HEK293T (cell line): Measurements from ENCODE around the gene LIX1.

ENCODE experiments used
- CTCF ChIA-PET: fragments of 350-600 bp; formaldehyde crosslinking; extraction: SDS; loops from one replicate; lab custom pipeline; 2021; ENCODE audit warnings: antibody characterized with exemption, inconsistent platforms; lab: Yijun Ruan, JAX
- POLR2A ChIA-PET: fragments of 350-600 bp; formaldehyde crosslinking; extraction: SDS; loops from one replicate; lab custom pipeline; 2020; ENCODE audit warnings: antibody characterized with exemption, inconsistent platforms; lab: Yijun Ruan, JAX
- DNase-seq: peaks from one replicate; pipeline ENCODE4 v3.0.0; 2012; ENCODE audit warnings: mixed read lengths; ENCODE audit errors: extremely low spot score
- ARNT ChIP-seq: fragments of 450-650 bp; IDR thresholded peaks from 2 replicates; pipeline ENCODE4 v1.6.1; 2017; ENCODE audit warnings: mild to moderate bottlenecking
- BHLHE40 ChIP-seq: fragments of 450-650 bp; IDR thresholded peaks from 2 replicates; pipeline ENCODE4 v1.6.1; 2016; ENCODE audit warnings: mild to moderate bottlenecking, moderate library complexity, borderline replicate concordance
- CTBP1 ChIP-seq: fragments of 450-650 bp; IDR thresholded peaks from 2 replicates; pipeline ENCODE4 v1.6.1; 2016; ENCODE audit warnings: borderline replicate concordance
- ELF4 ChIP-seq: fragments of 450-650 bp; IDR thresholded peaks from 2 replicates; pipeline ENCODE4 v1.6.1; 2017; ENCODE audit warnings: antibody characterized with exemption
- FOXA1 ChIP-seq: fragments of 450-650 bp; IDR thresholded peaks from 2 replicates; pipeline ENCODE4 v1.6.1; 2016; ENCODE audit warnings: mild to moderate bottlenecking
- FOXK2 ChIP-seq: fragments of 450-650 bp; IDR thresholded peaks from 2 replicates; pipeline ENCODE4 v1.6.1; 2016; ENCODE audit warnings: mild to moderate bottlenecking
- FOXM1 ChIP-seq: fragments of 450-650 bp; IDR thresholded peaks from 2 replicates; pipeline ENCODE4 v1.6.1; 2017; ENCODE audit warnings: mild to moderate bottlenecking, borderline replicate concordance
- HDGF ChIP-seq: fragments of 450-650 bp; IDR thresholded peaks from 2 replicates; pipeline ENCODE4 v1.6.1; 2017; ENCODE audit warnings: antibody characterized with exemption, borderline replicate concordance
- L3MBTL2 ChIP-seq: fragments of 450-650 bp; conservative IDR thresholded peaks from 2 replicates; pipeline ENCODE4 v1.6.1; 2016; ENCODE audit warnings: mild to moderate bottlenecking
- LEF1 ChIP-seq: fragments of 450-650 bp; IDR thresholded peaks from 2 replicates; pipeline ENCODE4 v1.6.1; 2017; ENCODE audit warnings: mild to moderate bottlenecking, borderline replicate concordance
- NFRKB ChIP-seq: fragments of 450-650 bp; IDR thresholded peaks from 2 replicates; pipeline ENCODE4 v1.6.1; 2016; ENCODE audit warnings: mild to moderate bottlenecking, moderate library complexity
- SP1 ChIP-seq: fragments of 450-650 bp; IDR thresholded peaks from 2 replicates; pipeline ENCODE4 v1.6.1; 2017
- SUZ12 ChIP-seq: fragments of 450-650 bp; IDR thresholded peaks from 2 replicates; pipeline ENCODE4 v1.6.1; 2016; ENCODE audit warnings: mild to moderate bottlenecking
- TARDBP ChIP-seq: fragments of 450-650 bp; IDR thresholded peaks from 2 replicates; pipeline ENCODE4 v1.6.1; 2016
- ZNF384 ChIP-seq: fragments of 450-650 bp; IDR thresholded peaks from 2 replicates; pipeline ENCODE4 v1.6.1; 2016
- TF ChIP-seq, protein P1 (sequence below): fragments of 450-650 bp; IDR thresholded peaks from 2 replicates; pipeline ENCODE4 v1.6.1; 2016

LIX1 gene

DNA sequence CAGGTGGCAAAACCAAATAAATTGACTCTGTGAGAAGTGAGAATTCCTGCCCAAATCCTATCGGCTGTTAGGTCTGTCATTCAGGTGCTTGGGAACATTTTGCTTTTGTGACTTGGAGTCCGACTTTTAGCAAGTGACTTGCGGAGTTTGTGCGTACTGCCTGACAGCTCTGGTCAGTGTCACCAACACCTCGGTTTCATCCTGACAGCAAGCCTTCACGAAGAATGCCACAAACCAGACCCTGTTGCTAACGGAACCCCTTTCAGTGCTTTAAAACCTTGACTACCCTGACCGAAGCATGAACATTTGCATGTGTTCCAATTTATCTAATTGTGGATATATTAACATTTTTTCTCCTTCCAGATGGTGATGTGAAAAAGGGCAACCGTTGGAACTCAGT, 26.5 kb downstream of the LIX1 start:
- no peak for DNase-seq
- TF ChIP-seq ARNT = no peak
- TF ChIP-seq FOXM1 = no peak
- no peak for TF ChIP-seq SP1
- no peak for TF ChIP-seq FOXK2
- TF ChIP-seq L3MBTL2 = no peak
- TF ChIP-seq FOXA1 = no peak
- TF ChIP-seq CTBP1 = no peak
- TF ChIP-seq ZNF384 = no peak
- no peak for TF ChIP-seq SUZ12
- TF ChIP-seq NFRKB = no peak
- no peak for TF ChIP-seq TARDBP
- TF ChIP-seq, protein P1, sequence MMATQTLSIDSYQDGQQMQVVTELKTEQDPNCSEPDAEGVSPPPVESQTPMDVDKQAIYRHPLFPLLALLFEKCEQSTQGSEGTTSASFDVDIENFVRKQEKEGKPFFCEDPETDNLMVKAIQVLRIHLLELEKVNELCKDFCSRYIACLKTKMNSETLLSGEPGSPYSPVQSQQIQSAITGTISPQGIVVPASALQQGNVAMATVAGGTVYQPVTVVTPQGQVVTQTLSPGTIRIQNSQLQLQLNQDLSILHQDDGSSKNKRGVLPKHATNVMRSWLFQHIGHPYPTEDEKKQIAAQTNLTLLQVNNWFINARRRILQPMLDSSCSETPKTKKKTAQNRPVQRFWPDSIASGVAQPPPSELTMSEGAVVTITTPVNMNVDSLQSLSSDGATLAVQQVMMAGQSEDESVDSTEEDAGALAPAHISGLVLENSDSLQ = no peak
- TF ChIP-seq BHLHE40 = no peak
- TF ChIP-seq HDGF = no peak
- TF ChIP-seq LEF1 = no peak
- no peak for TF ChIP-seq ELF4
- ChIA-PET CTCF (no interaction called here), POLR2A (interaction anchor here (1.1 kb wide), 1 partner anchor 18 kb away, joined by 4 read pairs; no protein-coding TSS in a partner anchor)

DNA sequence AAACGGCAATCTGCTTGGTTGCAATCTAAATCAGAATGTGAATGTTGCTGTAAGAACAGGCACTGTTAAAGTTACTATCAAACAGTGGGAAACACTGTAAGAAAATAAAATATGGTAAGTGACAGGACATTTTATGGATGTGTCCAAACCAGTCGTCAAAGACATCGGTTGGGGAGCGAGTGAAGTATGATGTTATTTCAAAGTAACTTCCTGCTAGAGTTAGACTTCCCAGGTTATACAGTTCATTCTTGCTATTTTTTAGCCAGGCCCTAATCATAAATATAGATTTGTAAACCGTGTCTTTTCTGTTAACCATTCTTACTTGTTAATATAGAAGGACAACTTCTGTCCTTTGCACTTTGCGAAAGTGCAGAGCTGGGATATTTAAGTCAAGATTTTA, 30.2 kb downstream of the LIX1 start:
- POLR2A ChIA-PET = interaction anchor here (1.0 kb wide), 1 partner anchor 10 kb away, joined by 3 read pairs; no protein-coding TSS in a partner anchor
- DNase-seq = no peak
- TF ChIP-seq ARNT = no peak
- TF ChIP-seq, protein P1 = peak; percentile 45; the same call in 1 of the 2 replicates
- CTCF ChIA-PET = no interaction called here

DNA sequence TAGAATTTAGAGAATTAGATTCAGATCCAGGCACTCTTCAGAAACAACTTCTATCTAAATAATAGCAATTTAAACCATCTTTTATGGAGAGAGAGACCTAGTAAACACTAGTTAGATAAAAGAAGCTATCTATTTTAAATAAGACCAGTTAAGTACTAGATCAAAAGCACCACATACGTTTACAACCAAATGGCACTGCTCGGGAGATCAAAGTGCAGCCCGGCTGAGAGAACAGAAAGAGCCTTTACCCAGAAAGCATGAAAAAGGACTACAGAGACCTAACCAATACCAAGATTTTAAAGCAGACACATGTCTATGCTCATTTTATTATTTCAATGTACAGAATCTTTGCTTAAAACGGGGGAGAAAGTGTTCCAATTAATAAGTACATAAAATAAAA, 30.8 kb downstream of the LIX1 start:
- TF ChIP-seq SUZ12 = no peak
- TF ChIP-seq FOXK2 = no peak
- TF ChIP-seq TARDBP = no peak
- no peak for TF ChIP-seq ELF4
- no peak for TF ChIP-seq ZNF384
- no peak for TF ChIP-seq FOXM1
- no peak for TF ChIP-seq BHLHE40
- TF ChIP-seq SP1 = no peak
- TF ChIP-seq LEF1 = no peak
- TF ChIP-seq FOXA1 = no peak
- TF ChIP-seq HDGF = no peak
- no peak for TF ChIP-seq CTBP1
- no peak for TF ChIP-seq ARNT
- TF ChIP-seq, protein P1 = no peak
- no peak for TF ChIP-seq L3MBTL2
- TF ChIP-seq NFRKB = no peak
- POLR2A ChIA-PET = interaction anchor here (1.0 kb wide), 1 partner anchor 10 kb away, joined by 3 read pairs; no protein-coding TSS in a partner anchor
- no peak for DNase-seq
- CTCF ChIA-PET = interaction anchor here (0.6 kb wide), 1 partner anchor 18 kb away, joined by 8 read pairs; no protein-coding TSS in a partner anchor

DNA sequence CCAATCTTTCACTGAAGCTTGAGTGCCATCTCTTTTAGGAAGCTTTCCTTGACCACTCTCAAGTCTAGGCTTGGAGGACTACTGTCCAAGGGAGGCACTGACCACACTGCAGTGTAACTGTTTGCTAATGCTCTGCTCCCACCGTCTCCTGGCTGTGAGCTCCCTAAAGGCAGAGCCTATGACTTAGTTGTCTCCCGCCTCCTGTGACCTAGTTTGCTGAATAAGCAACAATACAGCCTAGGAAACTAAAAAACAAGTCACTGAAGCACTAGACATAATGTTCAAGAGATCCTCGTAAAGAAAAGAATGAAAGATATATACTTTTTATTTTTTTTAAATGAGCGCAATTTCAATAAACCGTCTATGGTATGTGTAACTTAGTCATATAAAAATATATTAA, 31.4 kb downstream of the LIX1 start:
- ChIA-PET POLR2A (interaction anchor here (1.0 kb wide), 1 partner anchor 9 kb away, joined by 3 read pairs; no protein-coding TSS in a partner anchor), CTCF (no interaction called here)
- no peak for DNase-seq
- TF ChIP-seq CTBP1 (no peak), FOXM1 (no peak), ZNF384 (no peak), ARNT (no peak), LEF1 (no peak), FOXK2 (no peak), FOXA1 (no peak), NFRKB (no peak), L3MBTL2 (no peak), SUZ12 (no peak), HDGF (no peak), ELF4 (no peak)

DNA sequence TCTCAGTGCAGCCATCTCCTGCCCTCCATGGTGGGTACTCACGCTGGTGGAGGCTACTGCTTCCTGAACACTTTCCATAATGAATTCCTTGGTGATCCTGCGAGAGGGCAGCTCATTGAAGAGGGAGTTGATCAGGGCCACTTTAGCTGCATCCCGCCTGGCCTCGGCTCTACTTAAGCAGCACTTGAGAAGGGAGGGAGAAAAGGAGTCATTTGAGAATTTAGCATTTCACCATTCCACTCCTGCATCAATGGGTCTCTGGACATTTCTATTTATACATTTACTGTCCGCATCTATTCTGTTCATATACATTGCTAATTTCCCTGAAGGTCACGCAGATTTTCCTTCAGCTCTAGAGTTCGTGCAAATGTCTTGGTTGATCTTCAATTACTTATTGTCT, 35.1 kb downstream of the LIX1 start:
- no peak for DNase-seq
- ChIA-PET CTCF (interaction anchor here (0.6 kb wide), 1 partner anchor 762 kb away, joined by 3 read pairs; no protein-coding TSS in a partner anchor), POLR2A (no interaction called here)
- TF ChIP-seq FOXM1 = no peak
- no peak for TF ChIP-seq SUZ12
- no peak for TF ChIP-seq L3MBTL2
- TF ChIP-seq FOXK2 = no peak
- TF ChIP-seq, protein P1 = no peak
- no peak for TF ChIP-seq CTBP1
- TF ChIP-seq LEF1 = no peak
- TF ChIP-seq NFRKB = no peak
- TF ChIP-seq HDGF = no peak
- no peak for TF ChIP-seq SP1
- TF ChIP-seq ZNF384 = no peak
- TF ChIP-seq BHLHE40 = no peak
- no peak for TF ChIP-seq FOXA1
- no peak for TF ChIP-seq ELF4
- no peak for TF ChIP-seq ARNT
- no peak for TF ChIP-seq TARDBP

DNA sequence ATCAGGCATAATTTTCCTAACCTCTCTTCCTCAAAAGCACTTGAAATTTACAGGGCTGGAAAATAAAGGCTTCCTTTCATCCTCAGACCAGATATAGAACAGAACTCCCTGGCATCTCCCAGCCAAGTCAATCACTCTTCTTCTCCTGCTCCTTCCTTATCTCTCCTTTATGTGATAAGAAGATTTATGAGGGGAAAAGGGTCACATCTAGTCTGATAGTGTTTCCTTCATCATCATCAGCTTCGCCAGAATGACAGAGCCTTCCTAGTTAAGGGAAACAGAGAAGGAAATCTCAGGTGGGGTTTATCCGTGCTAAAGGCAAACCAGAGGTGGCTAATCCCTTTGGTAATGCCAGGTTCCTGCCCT, 36.2 kb downstream of the LIX1 start:
- no peak for TF ChIP-seq FOXK2
- no peak for TF ChIP-seq FOXM1
- TF ChIP-seq ZNF384 = no peak
- TF ChIP-seq SP1 = no peak
- TF ChIP-seq NFRKB = no peak
- TF ChIP-seq L3MBTL2 = no peak
- TF ChIP-seq BHLHE40 = no peak
- no peak for TF ChIP-seq LEF1
- no peak for TF ChIP-seq SUZ12
- TF ChIP-seq TARDBP = no peak
- TF ChIP-seq ARNT = no peak
- no peak for TF ChIP-seq HDGF
- TF ChIP-seq CTBP1 = no peak
- TF ChIP-seq, protein P1 = no peak
- TF ChIP-seq FOXA1 = no peak
- ChIA-PET POLR2A (no interaction called here), CTCF (no interaction called here)
- no peak for DNase-seq
